Amniotic epithelial cell (primary cell): ENCODE measurements around the gene NLRP9.
"Not testable (repeated sequence)": the region's sequence is repeated elsewhere in the genome, so short reads cannot be mapped to it uniquely, and the experiment has no call there.

Experiments used
- DNase-seq: peaks from one replicate; pipeline ENCODE4 v3.0.0-alpha.2; 2010; ENCODE audit warnings: low read depth

Gene NLRP9

DNA sequence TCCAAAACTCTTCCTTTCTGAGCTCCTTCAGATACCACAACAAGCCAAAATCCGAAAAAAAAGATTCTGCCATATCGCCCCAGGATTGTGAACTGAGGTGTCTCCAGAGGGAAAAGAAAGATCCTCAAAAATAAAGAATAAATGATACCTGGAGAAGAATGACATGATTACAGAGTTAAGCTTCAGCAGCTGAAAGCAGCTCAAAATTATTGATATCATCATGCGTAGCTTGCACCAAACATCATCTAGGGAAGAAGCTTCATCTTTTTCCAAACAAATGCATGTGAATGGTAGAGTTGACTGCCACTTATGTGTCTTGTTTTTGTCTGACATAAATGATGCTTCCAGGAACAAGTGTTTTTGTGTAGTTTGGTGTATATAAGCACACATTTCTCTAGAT, at the start of gene NLRP9:
Gene NLRP9 (minus strand): TSS at position 101 of the 400 bp plus-strand sequence. CDS start 28 bp downstream, at position 73.
- no peak for DNase-seq

DNA sequence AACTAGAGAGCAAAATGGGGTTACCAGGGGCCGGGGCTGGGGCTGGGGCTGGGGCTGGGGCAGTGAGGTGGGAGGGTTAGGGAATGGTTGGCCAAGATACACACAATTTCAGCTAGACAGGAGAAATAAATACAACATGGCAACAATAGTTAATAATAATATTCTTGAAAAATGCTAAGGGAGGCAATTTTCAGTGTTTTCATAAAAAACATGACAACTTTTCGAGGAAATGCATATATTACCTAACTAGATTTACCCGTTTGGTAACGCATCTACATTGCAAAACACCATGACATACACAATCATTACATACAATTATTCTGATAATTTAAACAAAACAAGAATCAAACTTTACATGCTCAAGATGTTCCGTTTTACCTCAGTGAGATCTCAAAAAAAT, 42.9 kb upstream of the NLRP9 start:
- no peak for DNase-seq

DNA sequence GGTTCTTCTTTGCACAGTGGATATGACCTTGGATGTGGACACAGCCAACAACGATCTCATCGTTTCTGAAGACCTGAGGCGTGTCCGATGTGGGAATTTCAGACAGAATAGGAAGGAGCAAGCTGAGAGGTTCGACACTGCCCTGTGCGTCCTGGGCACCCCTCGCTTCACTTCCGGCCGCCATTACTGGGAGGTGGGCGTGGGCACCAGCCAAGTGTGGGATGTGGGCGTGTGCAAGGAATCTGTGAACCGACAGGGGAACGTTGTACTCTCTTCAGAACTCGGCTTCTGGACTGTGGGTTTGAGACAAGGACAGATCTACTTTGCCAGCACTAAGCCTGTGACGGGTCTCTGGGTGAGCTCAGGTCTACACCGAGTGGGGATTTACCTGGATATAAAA, 40.1 kb upstream of the NLRP9 start:
- DNase-seq, result no peak

DNA sequence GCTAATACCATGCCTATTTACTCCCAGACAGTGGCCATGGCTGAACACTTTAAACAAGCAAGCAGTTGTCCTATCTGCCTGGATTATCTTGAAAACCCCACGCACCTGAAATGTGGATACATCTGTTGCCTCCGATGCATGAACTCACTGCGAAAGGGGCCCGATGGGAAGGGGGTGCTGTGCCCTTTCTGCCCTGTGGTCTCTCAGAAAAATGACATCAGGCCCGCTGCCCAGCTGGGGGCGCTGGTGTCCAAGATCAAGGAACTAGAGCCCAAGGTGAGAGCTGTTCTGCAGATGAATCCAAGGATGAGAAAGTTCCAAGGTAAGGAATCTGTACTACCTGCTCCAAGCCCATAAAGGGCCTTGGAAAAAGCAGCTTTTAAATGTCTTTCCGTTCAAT, 39.3 kb upstream of the NLRP9 start:
- no peak for DNase-seq

DNA sequence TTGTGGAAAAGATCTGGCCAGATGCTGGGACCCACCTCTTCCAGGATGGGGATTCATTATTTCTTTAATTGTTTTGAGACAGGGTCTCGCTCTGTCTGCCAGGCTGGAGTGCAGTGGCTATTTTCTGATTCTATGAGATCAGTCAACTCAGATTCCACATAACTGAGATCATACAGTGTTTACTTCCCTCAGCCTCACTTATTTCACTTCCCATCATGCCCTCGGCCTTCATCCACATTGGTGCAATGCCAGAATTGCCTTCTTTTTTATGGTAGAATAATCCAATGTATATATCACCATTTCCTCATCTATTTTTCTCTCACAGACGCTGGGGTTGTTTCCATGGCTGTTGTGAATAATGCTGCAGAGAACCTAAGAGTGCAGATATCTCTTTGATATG, 31.4 kb upstream of the NLRP9 start:
- not testable (repeated sequence) for DNase-seq

DNA sequence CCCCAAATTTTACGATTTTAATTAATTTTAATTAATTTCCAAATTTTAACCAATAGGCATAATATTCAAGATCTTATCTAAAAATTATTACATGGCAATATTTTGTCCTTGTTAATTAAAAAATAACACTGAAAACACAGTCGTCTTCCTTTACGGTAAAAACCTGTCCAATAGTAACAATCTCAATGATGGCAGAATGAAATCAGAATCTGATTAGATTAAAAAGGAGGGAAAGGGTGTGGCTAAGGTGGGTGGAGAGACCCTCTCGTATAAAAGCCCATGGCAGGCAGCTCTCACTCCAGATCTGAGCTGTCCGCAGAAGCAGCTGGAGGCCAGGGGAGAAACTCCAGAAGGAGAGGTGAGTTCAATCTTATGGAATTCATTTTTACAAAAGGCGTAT, 30.6 kb upstream of the NLRP9 start, which contains the start of gene RFPL4AL1:
Gene RFPL4AL1 (plus strand): TSS at position 301 of the 400 bp plus-strand sequence. CDS start 2,687 bp downstream, outside the sequence.
- not testable (repeated sequence) for DNase-seq

DNA sequence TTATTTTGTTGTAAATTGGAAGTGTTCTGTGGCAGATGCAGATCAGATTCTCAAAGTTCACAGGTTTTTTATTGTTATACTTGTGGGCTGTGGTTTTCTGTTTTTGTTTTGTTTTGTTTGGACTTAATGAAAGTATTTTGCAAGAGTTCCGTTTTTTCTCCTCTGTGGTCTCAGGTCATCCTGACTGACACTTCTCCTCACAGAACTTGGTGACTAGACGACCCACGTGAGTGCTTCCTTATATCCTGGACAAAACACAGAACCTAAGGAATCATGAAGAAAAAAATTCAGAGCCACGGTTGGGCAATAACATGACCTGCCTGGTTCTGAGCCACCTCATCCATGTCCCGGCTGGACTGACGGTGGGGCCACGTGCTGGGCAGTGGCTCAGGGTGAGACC, 28.3 kb upstream of the NLRP9 start:
- no peak for DNase-seq

DNA sequence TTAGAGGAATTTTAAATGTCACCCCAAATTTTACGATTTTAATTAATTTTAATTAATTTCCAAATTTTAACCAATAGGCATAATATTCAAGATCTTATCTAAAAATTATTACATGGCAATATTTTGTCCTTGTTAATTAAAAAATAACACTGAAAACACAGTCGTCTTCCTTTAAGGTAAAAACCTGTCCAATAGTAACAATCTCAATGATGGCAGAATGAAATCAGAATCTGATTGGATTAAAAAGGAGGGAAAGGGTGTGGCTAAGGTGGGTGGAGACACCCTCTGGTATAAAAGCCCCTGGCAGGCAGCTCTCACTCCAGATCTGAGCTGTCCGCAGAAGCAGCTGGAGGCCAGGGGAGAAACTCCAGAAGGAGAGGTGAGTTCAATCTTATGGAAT, 20.6 kb upstream of the NLRP9 start, which contains the start of gene RFPL4A:
Gene RFPL4A (plus strand): TSS at position 301 of the 400 bp plus-strand sequence. CDS start 2,704 bp downstream, outside the sequence.
- DNase-seq, result not testable (repeated sequence)

DNA sequence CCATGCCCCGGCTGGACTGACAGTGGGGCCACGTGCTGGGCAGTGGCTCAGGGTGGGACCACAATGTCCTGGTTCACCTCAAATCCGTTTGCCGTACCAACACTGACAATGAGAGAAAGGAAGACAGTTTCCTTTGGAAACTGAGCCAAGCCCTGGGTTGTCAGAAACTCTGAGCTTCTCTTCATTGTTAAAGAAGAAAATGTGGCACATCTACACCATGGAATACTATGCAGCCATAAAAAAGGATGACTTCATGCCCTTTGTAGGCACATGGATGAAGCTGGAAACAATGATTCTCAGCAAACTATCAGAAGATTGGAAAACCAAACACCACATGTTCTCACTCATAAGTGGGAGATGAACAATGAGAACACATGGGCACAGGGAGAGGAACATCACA, 18.6 kb upstream of the NLRP9 start:
- not testable (repeated sequence) for DNase-seq

DNA sequence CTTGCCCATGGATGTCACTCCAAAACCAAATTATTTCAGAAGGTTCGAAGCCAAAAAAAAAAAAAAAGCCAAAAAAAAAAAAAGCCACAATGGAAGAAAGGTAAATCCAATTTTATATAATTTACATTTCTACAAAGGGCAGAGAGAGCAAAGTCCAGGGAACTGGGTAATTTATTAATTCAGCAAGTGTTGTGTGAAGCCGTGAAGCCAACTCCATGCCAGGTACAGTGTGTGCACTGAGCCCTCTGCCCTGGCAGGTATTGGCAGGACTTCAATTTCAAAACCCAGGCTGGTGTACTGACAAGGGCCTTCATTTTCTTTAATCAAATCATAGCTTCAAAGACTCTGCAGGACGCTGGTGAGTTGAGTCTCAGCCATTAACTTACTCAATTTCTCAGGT, 15.2 kb upstream of the NLRP9 start:
- DNase-seq, result no peak

DNA sequence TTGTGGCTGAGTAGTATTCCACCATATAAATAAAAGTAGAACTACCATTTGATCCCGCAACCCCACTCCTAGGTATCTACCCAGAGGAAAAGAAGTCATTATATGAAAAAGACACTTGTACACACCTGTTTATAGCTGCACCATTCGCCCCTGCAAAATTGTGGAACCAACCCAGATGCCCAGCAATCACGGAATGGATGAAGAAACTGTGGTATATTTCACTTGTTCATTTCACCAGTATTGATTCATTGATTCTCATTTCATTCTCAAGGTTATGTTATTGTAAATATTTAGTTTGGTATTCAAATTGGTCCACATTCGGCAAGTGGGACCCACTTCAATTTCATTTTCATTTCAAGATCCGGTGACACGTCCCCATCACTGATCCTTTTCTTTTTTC, 12.5 kb upstream of the NLRP9 start:
- no peak for DNase-seq

DNA sequence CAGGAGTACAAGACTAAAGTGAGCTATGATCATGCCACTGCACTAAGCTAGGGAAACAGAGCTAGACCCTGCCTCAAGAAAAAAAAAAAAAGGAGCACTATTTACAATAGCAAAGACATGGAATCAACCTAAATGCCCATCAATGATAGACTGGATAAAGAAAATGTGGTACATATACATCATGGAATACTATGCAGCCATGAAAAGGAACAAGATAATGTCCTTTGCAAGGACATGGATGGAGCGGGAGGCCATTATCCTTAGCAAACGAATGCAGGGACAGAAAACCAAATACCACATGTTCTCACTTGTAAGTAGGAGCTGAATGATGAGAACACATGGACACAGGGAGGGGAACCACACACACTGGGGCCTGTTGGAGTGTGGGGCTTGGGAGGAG, 7.8 kb downstream of the NLRP9 start:
- not testable (repeated sequence) for DNase-seq

DNA sequence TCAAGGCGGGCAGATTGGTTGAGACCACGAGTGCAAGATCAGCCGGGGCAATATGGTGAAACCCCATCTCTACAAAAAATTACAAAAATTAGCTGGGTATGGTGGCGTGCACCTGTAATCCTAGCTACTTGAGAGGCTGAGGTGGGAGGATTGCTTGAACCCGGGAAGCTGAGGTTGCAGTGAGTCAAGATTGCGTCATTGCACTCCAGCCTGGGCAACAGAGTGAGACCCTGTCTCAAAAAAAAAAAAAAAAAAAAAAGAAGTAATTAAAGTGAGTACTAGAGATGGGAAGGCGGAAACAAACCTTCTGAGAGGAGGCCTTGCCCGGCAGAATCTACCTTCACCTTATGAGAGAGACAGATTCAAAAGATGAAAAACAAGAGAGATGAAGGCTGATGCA, 14.7 kb downstream of the NLRP9 start:
- DNase-seq, result no peak

DNA sequence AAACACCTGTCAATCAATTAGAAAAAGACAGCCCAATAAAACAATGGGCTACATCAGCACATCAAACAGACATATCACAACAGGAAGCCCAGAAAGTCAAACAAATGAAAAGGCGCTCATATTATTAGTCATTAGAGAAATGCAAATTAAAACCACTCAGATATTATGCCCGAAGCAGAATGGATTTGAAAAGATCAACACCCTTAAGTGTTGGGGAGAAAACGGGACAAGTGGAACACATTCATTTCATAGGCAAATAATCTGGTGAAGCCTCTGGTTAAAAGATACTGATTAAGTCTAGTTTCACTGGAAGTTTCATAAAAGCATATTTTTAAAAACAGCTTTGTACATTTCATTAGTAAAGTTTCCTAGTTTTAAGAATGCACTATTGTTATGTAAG, 17.4 kb downstream of the NLRP9 start:
- DNase-seq, result no peak

DNA sequence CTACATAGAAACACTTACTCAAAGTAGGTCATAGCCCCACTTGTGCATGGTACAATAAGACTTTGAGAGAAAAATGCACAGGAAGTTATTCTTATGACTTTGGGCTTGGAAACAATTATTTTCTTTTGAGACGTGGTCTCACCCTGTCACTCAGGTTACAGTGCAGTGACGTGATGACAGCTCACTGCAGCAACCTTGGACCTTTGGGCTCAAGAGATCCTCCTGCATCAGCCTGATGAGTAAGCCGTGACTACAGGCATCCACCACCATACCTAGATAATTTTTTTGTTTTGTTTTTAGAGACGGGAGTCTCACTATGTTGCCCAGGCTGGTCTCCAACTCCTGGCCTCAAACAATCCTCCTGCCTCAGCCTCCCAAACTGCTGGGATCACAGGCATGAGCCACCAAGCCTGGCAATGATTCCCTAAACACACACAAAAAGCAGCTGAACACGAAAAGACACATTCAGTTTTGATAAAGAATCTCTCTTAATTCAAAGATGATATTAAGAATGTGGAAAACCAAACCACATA, 17.9 kb downstream of the NLRP9 start:
- no peak for DNase-seq

DNA sequence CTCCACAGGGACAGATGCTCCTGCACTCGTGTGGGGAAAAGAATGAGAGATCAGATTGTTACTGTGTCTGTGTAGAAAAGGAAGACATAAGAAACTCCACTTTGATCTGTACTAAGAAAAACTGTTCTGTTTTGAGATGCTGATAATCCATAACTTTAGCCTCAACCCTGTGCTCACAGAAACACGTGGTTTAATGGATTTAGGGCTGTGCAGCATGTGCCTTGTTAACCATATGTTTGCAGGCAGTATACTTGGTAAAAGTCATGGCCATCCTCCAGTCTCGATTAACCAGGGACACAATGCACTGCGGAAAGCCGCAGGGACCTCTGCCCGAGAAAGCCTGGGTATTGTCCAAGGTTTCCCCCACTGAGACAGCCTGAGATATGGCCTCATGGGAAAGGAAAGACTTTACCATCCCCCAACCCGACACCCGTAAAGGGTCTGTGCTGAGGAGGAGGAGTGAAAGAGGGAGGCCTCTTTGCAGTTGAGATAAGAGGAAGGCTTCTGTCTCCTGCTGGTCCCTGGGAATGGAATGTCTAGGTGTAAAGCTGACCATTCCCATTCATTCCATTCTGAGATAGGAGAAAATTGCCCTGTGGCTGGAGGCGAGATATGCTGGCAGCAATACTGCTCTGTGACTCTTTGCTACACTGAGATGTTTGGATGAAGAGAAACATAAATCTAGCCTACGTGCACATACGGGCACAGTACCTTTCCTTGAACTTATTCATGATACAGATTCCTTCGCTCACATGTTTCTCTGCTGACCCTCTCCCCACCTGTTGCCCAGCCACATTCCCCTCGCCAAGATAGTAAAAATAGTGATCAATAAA, 20.1 kb downstream of the NLRP9 start:
- not testable (repeated sequence) for DNase-seq

DNA sequence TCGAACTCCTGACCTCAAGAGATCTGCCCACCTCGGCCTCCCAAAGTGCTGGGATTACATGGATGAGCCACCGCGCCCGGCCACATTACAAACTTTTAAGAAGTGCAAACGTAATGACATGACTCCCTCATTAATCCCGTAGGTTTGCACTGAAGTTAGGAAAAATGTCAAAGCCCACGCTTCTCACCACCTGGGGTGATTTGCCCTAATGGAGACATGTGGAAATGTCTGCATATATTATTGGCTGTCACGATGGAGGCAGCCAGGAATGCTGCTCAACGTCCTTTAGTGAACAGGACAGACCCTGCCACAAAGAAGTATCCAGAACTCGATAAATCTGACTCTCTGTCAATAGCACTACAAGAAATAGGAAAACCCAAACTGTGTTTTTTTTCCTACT, 21.0 kb downstream of the NLRP9 start:
- no peak for DNase-seq

DNA sequence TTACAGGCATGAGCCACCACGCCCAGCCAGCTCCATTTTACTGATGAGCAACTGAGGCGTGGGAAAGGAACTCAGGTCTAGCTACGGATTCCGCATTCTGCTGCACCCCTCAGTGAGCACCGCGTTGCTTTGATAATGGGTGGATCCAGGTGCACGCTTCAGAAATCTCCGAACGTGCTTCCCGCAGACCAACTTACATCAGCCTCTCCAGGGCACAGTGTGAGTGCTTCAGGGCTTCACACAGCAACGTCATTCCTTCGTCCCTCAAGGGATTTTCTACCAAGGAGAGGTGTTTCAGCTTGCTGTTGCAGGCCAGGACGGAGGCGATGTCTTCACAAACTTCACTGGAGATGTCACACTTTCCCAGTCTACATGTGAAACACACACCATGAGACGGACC, 21.7 kb downstream of the NLRP9 start:
- DNase-seq, result no peak

DNA sequence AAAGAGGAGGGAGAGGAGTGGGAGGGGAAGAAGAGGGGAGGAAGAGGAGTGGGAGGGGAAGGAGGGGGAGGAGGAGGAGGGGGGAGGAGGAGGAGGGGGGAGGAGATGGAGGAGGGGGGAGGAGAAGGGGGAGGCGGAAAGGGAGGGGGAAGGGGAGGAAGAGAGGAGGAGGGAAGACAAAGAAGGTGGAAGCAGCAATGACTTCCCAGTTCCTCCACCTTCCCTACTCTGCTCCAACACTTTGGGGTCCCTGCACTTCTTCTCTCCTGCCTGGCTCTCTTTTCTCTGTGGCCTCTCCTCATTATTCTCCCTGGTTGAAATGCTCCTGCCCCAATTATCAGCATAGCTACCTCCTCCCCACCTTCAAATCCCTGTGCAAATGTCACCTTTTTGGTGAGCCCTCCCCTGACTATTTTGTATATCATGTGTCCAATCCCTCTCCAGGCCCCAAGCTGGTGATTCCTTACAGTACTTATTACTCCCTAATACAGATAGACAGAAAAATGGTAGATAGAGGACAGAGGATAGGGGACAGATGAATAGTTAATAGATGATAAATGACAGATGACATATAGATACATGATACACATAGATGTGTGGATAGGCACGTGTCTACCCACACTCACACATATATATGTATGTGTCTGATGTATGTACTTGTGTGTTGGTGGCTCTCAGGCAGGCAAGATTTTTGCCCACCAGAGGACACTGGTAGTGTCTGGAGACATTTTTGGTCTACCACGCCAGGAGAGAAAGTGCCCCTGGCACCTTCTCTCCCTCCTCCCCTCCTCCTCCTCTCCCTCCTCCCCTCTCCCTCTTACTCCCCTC, 25.2 kb downstream of the NLRP9 start:
- no peak for DNase-seq

DNA sequence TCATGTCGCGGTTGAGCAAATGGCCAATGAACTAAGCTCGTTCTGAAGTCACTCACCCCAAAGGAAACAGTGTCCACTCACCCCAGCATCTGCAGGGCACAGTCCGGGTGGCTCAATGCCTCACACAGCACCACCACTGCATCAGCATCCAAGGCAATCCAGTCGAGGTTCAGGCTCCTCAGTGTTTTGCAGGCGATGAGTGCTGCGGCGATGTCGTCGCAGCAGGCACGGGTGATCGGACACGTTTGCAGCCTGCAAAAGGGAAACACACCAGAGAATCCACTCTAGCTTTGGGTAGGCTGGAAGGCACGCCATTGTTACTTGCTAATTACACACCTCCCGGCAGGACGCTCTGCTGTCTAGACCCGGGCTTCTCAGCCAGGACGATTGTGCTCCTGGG, 26.5 kb downstream of the NLRP9 start:
- DNase-seq, result no peak

DNA sequence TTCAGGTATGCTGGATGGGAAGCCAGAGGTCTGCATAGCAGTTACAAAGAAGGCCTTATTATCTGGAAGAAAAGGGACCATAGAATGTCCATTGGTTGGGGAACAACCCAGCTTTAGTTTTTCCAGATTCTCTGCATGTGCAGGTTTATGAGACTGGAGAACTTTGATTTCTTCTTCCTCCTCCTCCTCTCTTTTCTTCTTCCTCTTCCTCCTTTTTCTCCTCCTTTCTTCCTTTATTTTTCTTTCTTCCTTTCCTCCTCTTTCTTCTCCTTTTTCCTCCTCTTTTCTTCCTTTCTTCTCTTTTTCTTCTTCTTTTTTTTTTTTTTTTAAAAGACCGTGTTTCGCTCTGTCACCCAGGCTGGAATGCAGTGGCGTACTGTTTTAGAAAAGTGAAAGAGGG, 32.2 kb downstream of the NLRP9 start:
- DNase-seq, result no peak

DNA sequence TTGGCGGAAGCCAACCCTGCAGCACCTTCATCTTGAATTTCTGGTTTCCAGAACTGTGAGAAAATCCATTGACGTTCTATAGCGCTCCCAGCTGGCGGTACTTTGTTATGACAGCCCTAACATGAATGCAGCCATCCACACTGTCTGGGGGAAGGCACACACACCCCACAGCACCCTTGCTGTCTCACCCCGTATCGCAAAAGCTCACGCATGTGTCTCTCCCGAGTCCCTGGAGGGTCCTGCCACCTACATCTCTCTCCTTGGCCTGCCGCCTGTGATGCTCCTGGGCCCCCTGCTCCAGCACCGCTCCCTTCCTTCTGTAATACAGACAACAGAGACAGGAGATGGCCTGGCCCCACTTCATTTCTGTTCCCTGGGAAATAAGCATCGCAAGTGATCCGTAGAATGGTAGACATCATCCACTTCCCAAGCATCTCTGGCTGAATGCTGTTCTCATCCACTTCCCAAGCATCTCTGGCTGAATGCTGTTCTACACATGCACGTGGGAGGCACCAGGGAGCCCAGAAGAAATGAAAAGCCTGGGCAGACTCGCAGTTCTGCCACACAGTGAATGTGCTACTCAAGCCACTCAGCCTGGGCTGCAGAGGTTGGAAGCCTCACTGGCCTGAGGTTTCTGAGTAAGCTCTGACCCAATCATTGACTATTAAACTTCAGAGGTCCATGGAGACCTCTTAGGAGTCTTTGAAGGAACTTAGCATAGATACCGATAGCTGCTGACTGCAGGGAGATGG, 33.5 kb downstream of the NLRP9 start:
- no peak for DNase-seq
